ENCODE data around the gene TTR.

The TTR gene

GRCh38 chr18:31575515-31576257, 16.0 kb upstream of the TTR start:
- no peak for DNase-seq (ENCODE audit: low spot score)
- in situ Hi-C loops (cut with MboI; ENCODE audit: low sequenced_read_pairs, unreplicated experiment): no loop called here
- TF ChIP-seq, protein P1, sequence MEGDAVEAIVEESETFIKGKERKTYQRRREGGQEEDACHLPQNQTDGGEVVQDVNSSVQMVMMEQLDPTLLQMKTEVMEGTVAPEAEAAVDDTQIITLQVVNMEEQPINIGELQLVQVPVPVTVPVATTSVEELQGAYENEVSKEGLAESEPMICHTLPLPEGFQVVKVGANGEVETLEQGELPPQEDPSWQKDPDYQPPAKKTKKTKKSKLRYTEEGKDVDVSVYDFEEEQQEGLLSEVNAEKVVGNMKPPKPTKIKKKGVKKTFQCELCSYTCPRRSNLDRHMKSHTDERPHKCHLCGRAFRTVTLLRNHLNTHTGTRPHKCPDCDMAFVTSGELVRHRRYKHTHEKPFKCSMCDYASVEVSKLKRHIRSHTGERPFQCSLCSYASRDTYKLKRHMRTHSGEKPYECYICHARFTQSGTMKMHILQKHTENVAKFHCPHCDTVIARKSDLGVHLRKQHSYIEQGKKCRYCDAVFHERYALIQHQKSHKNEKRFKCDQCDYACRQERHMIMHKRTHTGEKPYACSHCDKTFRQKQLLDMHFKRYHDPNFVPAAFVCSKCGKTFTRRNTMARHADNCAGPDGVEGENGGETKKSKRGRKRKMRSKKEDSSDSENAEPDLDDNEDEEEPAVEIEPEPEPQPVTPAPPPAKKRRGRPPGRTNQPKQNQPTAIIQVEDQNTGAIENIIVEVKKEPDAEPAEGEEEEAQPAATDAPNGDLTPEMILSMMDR (IDR thresholded peaks at IDR 0.05; ENCODE audit: borderline replicate concordance, control extremely low read depth, extremely low read depth, insufficient read depth, missing control alignments): no peak

GRCh38 chr18:31576670-31577069, 15.0 kb upstream of the TTR start:
- DNase-seq (ENCODE audit: low spot score): no peak
- TF ChIP-seq, protein P1 (IDR thresholded peaks at IDR 0.05; ENCODE audit: borderline replicate concordance, control extremely low read depth, extremely low read depth, insufficient read depth, missing control alignments): no peak
- in situ Hi-C loops (cut with MboI; ENCODE audit: low sequenced_read_pairs, unreplicated experiment): no loop called here

- in situ Hi-C loops (cut with MboI; ENCODE audit: low sequenced_read_pairs, unreplicated experiment): no loop called here
- DNase-seq (ENCODE audit: low spot score): no peak
- TF ChIP-seq, protein P1 (IDR thresholded peaks at IDR 0.05; ENCODE audit: borderline replicate concordance, control extremely low read depth, extremely low read depth, insufficient read depth, missing control alignments): no peak
These were observed 14.5 kb upstream of the TTR start for GRCh38 chr18:31577195-31577594.

- no peak for DNase-seq (ENCODE audit: low spot score)
- TF ChIP-seq, protein P1 (IDR thresholded peaks at IDR 0.05; ENCODE audit: borderline replicate concordance, control extremely low read depth, extremely low read depth, insufficient read depth, missing control alignments): no peak
- in situ Hi-C loops (cut with MboI; ENCODE audit: low sequenced_read_pairs, unreplicated experiment): no loop called here
These were observed 13.6 kb upstream of the TTR start for GRCh38 chr18:31578126-31578525.

GRCh38 chr18:31579375-31579774, 12.3 kb upstream of the TTR start:
- no peak for DNase-seq (ENCODE audit: low spot score)
- TF ChIP-seq, protein P1 (IDR thresholded peaks at IDR 0.05; ENCODE audit: borderline replicate concordance, control extremely low read depth, extremely low read depth, insufficient read depth, missing control alignments): no peak
- in situ Hi-C loops (cut with MboI; ENCODE audit: low sequenced_read_pairs, unreplicated experiment): no loop called here

DNA sequence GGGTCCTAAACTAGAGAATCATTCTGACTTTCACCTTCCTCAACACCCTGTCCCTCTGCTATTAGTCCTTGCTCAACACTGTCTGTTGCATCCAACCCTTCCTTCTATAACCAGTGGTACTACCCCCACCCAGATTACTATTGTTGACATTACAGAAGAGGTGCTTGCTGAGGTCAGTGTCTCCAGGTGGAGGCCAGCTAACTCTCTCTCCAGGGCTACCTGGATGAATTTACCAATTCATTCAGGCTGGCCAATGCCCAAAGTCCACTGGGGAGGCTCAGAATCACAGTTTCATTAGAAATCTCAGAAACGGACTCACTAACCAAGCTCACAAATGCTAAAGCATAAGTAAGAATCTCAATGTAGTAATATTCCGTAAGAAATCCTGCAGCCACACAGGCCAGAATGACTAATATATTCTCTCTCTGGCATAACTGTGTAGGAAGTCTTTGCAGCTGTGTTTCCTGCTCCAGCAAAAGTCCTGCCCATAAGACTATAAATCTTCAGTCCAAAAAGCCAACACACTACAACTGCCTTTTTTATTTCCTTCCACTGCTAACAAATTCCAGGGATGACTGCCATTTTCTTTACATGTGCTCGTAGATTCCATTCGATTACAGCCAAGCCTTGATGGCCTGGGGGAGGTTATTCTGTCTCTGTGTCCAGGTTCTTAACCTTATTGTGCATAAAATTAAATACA, 10.0 kb upstream of the TTR start:
- no peak for DNase-seq (ENCODE audit: low spot score)
- in situ Hi-C loops (cut with MboI; ENCODE audit: low sequenced_read_pairs, unreplicated experiment): no loop called here
- TF ChIP-seq, protein P1 (IDR thresholded peaks at IDR 0.05; ENCODE audit: borderline replicate concordance, control extremely low read depth, extremely low read depth, insufficient read depth, missing control alignments): no peak
